Ectodermal cell (in vitro differentiated cells): ENCODE results near the gene CIBAR2. TPM values are rescaled to one million over a fixed set of nuclear protein-coding genes. Genes with fewer than 3 reads are reported as not detected.

Source experiments
- H3K27ac ChIP-seq: 2 replicates; pipeline ENCODE4 v1.7.0; 2013; ENCODE audit warnings: mild to moderate bottlenecking, low read depth, low read length; ENCODE audit not compliant: insufficient read depth, poor library complexity, severe bottlenecking
- H3K27me3 ChIP-seq: 2 replicates; pipeline ENCODE4 v1.7.0; 2013; ENCODE audit warnings: mild to moderate bottlenecking, low read length; ENCODE audit not compliant: insufficient read depth, control insufficient read depth, poor library complexity, severe bottlenecking
- H3K36me3 ChIP-seq: one replicate; pipeline ENCODE4 v1.7.0; 2013; ENCODE audit warnings: low read length; ENCODE audit not compliant: control insufficient read depth, insufficient read depth
- H3K4me1 ChIP-seq: one replicate; pipeline ENCODE4 v1.7.0; 2013; ENCODE audit warnings: low read length; ENCODE audit not compliant: control insufficient read depth, insufficient read depth
- H3K4me3 ChIP-seq: 2 replicates; pipeline ENCODE4 v1.7.0; 2013; ENCODE audit warnings: low read depth, low read length, control low read depth; ENCODE audit not compliant: insufficient read depth
- H3K9me3 ChIP-seq: 2 replicates; pipeline ENCODE4 v1.7.0; 2013; ENCODE audit warnings: mild to moderate bottlenecking, low read length, moderate library complexity; ENCODE audit not compliant: control insufficient read depth
- WGBS, 2 experiments: methylation state at CpG; one replicate each; pipeline ENCODE4 v1.1.7; 2013; ENCODE audit warnings: missing lambda C conversion rate in 2 of 2; 5-methylcytosine and 5-hydroxymethylcytosine counted together
- polyA plus RNA-seq, 4 experiments: library from polyadenylated mRNA; stranded (reverse); fragments of 50-300 nt; gene quantifications; one replicate each; pipeline ENCODE4 v1.2.3, GENCODE V29; 2013

The CIBAR2 gene
- polyA plus RNA-seq (2013, experiment 1 of 4): 0.41 TPM
- polyA plus RNA-seq (2013, experiment 2 of 4): 0.46 TPM
- 1.3 TPM for polyA plus RNA-seq (2013, experiment 3 of 4)
- polyA plus RNA-seq (2013, experiment 4 of 4): 0.65 TPM

- Histone ChIP-seq H3K9me3 (no peaks in the 10 kb centered on the region), H3K4me3 (no peak within 1 kb of the TSS), H3K36me3 (no peaks in the 10 kb centered on the region), H3K4me1 (peaks cover 17% of the 10 kb centered on the region), H3K27me3 (no peaks in the 10 kb centered on the region), H3K27ac (no peak within 1 kb of the TSS)
- 24 to 28% methylated on average over 15 of the region's 15 CpGs for WGBS, 2 experiments
These were observed at the start of gene CIBAR2 for GRCh38 chr16:85112364-85112763. TSS of gene CIBAR2 (minus strand) at chr16:85112472. CDS start at chr16:85112352, 120 bp downstream.

GRCh38 chr16:85159179-85159980 is 47.1 kb upstream of the CIBAR2 start:
- Histone ChIP-seq H3K27ac (no peak overlapping the region), H3K9me3 (no peaks in the 10 kb centered on the region), H3K27me3 (no peaks in the 10 kb centered on the region), H3K4me1 (peaks cover 17% of the 10 kb centered on the region), H3K4me3 (no peak overlapping the region), H3K36me3 (no peaks in the 10 kb centered on the region)
- 93 to 94% methylated on average over 12 of the region's 13 CpGs for WGBS, 2 experiments

GRCh38 chr16:85158743-85159178 is 46.5 kb upstream of the CIBAR2 start:
- Histone ChIP-seq H3K36me3 (no peaks in the 10 kb centered on the region), H3K27ac (peak overlapping the region; percentile 26), H3K4me3 (no peak overlapping the region), H3K27me3 (no peaks in the 10 kb centered on the region), H3K4me1 (peaks cover 17% of the 10 kb centered on the region), H3K9me3 (no peaks in the 10 kb centered on the region)
- WGBS, 2 experiments: 87 to 88% methylated on average over 14 of the region's 14 CpGs

GRCh38 chr16:85157813-85158742 is 45.8 kb upstream of the CIBAR2 start:
- Histone ChIP-seq H3K27me3 (no peaks in the 10 kb centered on the region), H3K9me3 (no peaks in the 10 kb centered on the region), H3K4me3 (no peak overlapping the region), H3K36me3 (no peaks in the 10 kb centered on the region), H3K27ac (peak overlapping the region; percentile 26), H3K4me1 (peaks cover 17% of the 10 kb centered on the region)
- 66 to 67% methylated on average over 19 of the region's 19 CpGs for WGBS, 2 experiments

GRCh38 chr16:85157372-85157771 is 45.1 kb upstream of the CIBAR2 start:
- Histone ChIP-seq H3K27me3 (no peaks in the 10 kb centered on the region), H3K4me3 (no peak overlapping the region), H3K4me1 (peaks cover 17% of the 10 kb centered on the region), H3K36me3 (no peaks in the 10 kb centered on the region), H3K27ac (no peak overlapping the region), H3K9me3 (no peaks in the 10 kb centered on the region)
- 90 to 94% methylated on average over 8 of the region's 8 CpGs for WGBS, 2 experiments

GRCh38 chr16:85156869-85157268 is 44.6 kb upstream of the CIBAR2 start:
- Histone ChIP-seq H3K36me3 (no peaks in the 10 kb centered on the region), H3K9me3 (no peaks in the 10 kb centered on the region), H3K4me3 (no peak overlapping the region), H3K27me3 (no peaks in the 10 kb centered on the region), H3K27ac (no peak overlapping the region), H3K4me1 (peaks cover 17% of the 10 kb centered on the region)

GRCh38 chr16:85156440-85156839 is 44.2 kb upstream of the CIBAR2 start:
- Histone ChIP-seq H3K27me3 (no peaks in the 10 kb centered on the region), H3K9me3 (no peaks in the 10 kb centered on the region), H3K27ac (no peak overlapping the region), H3K4me3 (no peak overlapping the region), H3K36me3 (no peaks in the 10 kb centered on the region), H3K4me1 (peaks cover 17% of the 10 kb centered on the region)
- 84 to 88% methylated on average over 7 of the region's 7 CpGs for WGBS, 2 experiments

- Histone ChIP-seq H3K9me3 (no peaks in the 10 kb centered on the region), H3K4me3 (no peak overlapping the region), H3K4me1 (peaks cover 11% of the 10 kb centered on the region), H3K36me3 (no peaks in the 10 kb centered on the region), H3K27me3 (no peaks in the 10 kb centered on the region), H3K27ac (no peak overlapping the region)
- 90% methylated on average over 12 of the region's 12 CpGs for WGBS, 2 experiments
These were observed 41.4 kb upstream of the CIBAR2 start for GRCh38 chr16:85153656-85154091.

- Histone ChIP-seq H3K36me3 (no peaks in the 10 kb centered on the region), H3K4me3 (no peak overlapping the region), H3K27me3 (no peaks in the 10 kb centered on the region), H3K9me3 (no peaks in the 10 kb centered on the region), H3K4me1 (peaks cover 5% of the 10 kb centered on the region), H3K27ac (no peak overlapping the region)
- WGBS, 2 experiments: 95 to 98% methylated on average over 8 of the region's 8 CpGs
These were observed 40.8 kb upstream of the CIBAR2 start for GRCh38 chr16:85153046-85153445.
